Tibial nerve (tissue), 4 donors: ENCODE data around the gene MYO18B. TPM values are rescaled to one million over a fixed set of nuclear protein-coding genes. Genes with fewer than 3 reads are reported as not detected.

ENCODE experiments used
- DNase-seq, 2 donors: peaks; one replicate each; pipeline ENCODE4 v3.0.0-alpha.2; 2019; ENCODE audit warnings: low spot score in 2 of 2
- H3K27ac ChIP-seq, 4 donors: fragments of 200-600 bp; sonication (generic) in 3 of 4; one replicate each; pipeline ENCODE4 v1.5.1; 2017 to 2019; ENCODE audit warnings: mild to moderate bottlenecking in 1 of 4
- H3K27me3 ChIP-seq, 2 donors: fragments of 200-600 bp; sonication (generic) in 1 of 2; one replicate each; pipeline versions ENCODE4 v1.5.1 to v1.6.0; 2017 to 2019
- H3K36me3 ChIP-seq, 3 donors: fragments of 200-600 bp; sonication (generic); one replicate each; pipeline ENCODE4 v1.5.1; 2018 to 2019
- H3K4me1 ChIP-seq, 4 donors: fragments of 200-600 bp; sonication (generic) in 3 of 4; one replicate each; pipeline ENCODE4 v1.5.1; 2017 to 2019
- H3K4me3 ChIP-seq, 4 donors: fragments of 200-600 bp; sonication (generic) in 3 of 4; one replicate each; pipeline ENCODE4 v1.5.1; 2017 to 2019; ENCODE audit warnings: mild to moderate bottlenecking in 1 of 4, moderate library complexity in 1 of 4
- H3K9me3 ChIP-seq, 4 donors: fragments of 200-600 bp; sonication (generic) in 3 of 4; one replicate each; pipeline ENCODE4 v1.5.1; 2017 to 2019
- EP300 ChIP-seq, 2 donors: sonication (generic); formaldehyde crosslinking; IDR thresholded peaks; one replicate each; pipeline ENCODE4 v1.6.1; 2017; ENCODE audit warnings: antibody characterized with exemption in 2 of 2, mild to moderate bottlenecking in 1 of 2
- POLR2A ChIP-seq, 2 donors: fragments of 450-650 bp; IDR thresholded peaks; one replicate each; pipeline ENCODE4 v1.6.1; 2017; ENCODE audit warnings: antibody characterized with exemption in 2 of 2, mild to moderate bottlenecking in 2 of 2, moderate library complexity in 2 of 2
- WGBS, 2 donors: methylation state at CpG; one replicate each; pipeline ENCODE4 v1.1.5; 2018; 5-methylcytosine and 5-hydroxymethylcytosine counted together
- total RNA-seq, 4 donors: library from RNA; depleted of rRNA; stranded (reverse); fragments of >200 nt; gene quantifications; one replicate each; pipeline ENCODE4 v1.1.0, GENCODE V29; 2016
- TF ChIP-seq, protein P1 (sequence below), 5 experiments: fragments of 200-600 bp in 3 of 5; fragments of 450-650 bp in 2 of 5; sonication (generic) in 3 of 5; IDR thresholded peaks; one replicate each; pipeline ENCODE4 v1.5.1; 2016 to 2019; ENCODE audit warnings: antibody characterized with exemption in 5 of 5, mild to moderate bottlenecking in 3 of 5, moderate library complexity in 2 of 5

MYO18B gene
- total RNA-seq, 4 donors from 2014 or later = under 0.01 TPM; not detected in 2

DNA sequence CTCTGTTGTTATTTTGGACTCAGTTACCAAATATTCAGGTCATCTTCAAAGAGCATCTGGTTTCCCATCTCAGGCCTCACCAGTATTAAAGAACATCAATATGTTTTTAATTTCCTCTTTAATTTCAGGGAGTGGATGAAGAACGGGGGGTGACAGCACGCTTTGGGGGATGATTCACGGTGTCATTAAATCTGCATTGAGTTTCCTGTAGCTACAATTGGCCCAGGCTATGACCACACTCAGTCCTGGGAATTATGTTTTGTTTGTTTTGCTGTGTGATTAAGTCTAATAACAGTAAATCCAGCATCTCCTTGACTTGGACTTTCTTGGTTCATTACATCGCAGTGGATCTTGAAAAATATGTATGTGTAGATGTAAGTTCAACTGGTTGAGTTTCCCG is 277.6 kb downstream of the MYO18B start:
- WGBS, 2 donors = 54 to 67% methylated on average over 5 of the region's 5 CpGs
- H3K27me3 ChIP-seq = no peaks in the 10 kb centered on the region
- H3K4me1 ChIP-seq = no peaks in the 10 kb centered on the region
- H3K36me3 ChIP-seq = no peaks in the 10 kb centered on the region
- DNase-seq = no peak
- H3K27ac ChIP-seq = no peak overlapping the region
- peaks cover 0 to 10% (median 0%) of the 10 kb centered on the region in 4 donors for H3K9me3 ChIP-seq
- H3K4me3 ChIP-seq = no peak overlapping the region
- TF ChIP-seq EP300 (IDR thresholded peaks at IDR 0.05) (no peak), POLR2A (IDR thresholded peaks at IDR 0.05) (no peak)
- TF ChIP-seq, protein P1, sequence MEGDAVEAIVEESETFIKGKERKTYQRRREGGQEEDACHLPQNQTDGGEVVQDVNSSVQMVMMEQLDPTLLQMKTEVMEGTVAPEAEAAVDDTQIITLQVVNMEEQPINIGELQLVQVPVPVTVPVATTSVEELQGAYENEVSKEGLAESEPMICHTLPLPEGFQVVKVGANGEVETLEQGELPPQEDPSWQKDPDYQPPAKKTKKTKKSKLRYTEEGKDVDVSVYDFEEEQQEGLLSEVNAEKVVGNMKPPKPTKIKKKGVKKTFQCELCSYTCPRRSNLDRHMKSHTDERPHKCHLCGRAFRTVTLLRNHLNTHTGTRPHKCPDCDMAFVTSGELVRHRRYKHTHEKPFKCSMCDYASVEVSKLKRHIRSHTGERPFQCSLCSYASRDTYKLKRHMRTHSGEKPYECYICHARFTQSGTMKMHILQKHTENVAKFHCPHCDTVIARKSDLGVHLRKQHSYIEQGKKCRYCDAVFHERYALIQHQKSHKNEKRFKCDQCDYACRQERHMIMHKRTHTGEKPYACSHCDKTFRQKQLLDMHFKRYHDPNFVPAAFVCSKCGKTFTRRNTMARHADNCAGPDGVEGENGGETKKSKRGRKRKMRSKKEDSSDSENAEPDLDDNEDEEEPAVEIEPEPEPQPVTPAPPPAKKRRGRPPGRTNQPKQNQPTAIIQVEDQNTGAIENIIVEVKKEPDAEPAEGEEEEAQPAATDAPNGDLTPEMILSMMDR (IDR thresholded peaks at IDR 0.05) = no peak

DNA sequence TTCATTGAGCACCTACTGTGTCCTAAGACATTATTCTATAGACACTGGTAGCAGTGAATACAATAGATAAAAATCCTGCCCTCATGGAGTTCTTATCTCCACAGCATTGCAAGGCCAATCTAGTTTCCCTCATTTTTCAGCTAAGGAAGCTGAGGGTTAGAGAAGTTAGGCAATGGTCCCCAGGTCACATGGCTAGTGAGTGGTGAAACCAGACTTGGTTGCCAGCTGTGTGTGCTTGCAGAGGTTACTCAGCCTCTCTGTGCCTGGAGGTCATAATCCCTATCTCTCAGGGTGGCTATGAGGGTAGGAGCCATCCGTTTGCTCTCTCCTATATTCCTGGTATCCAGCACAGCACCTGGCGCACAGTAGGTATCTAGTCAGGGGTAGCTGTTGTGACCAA is 279.5 kb downstream of the MYO18B start:
- no peaks in the 10 kb centered on the region for H3K27me3 ChIP-seq
- TF ChIP-seq, protein P1 (IDR thresholded peaks at IDR 0.05) = no peak
- TF ChIP-seq EP300 (IDR thresholded peaks at IDR 0.05) = no peak
- TF ChIP-seq POLR2A (IDR thresholded peaks at IDR 0.05) = no peak
- H3K4me3 ChIP-seq = no peak overlapping the region
- no peaks in the 10 kb centered on the region for H3K36me3 ChIP-seq
- DNase-seq = no peak
- 92% methylated on average over 2 of the region's 2 CpGs for WGBS, 2 donors
- H3K4me1 ChIP-seq = no peaks in the 10 kb centered on the region
- peaks cover 0 to 20% (median 2%) of the 10 kb centered on the region in 4 donors for H3K9me3 ChIP-seq
- no peak overlapping the region for H3K27ac ChIP-seq

- Histone ChIP-seq H3K9me3 (peaks cover 0 to 26% (median 2%) of the 10 kb centered on the region in 4 donors), H3K27me3 (no peaks in the 10 kb centered on the region), H3K4me3 (no peak overlapping the region), H3K27ac (no peak overlapping the region), H3K4me1 (no peaks in the 10 kb centered on the region), H3K36me3 (no peaks in the 10 kb centered on the region)
- WGBS, 2 donors = 63 to 68% methylated on average over 9 of the region's 9 CpGs
- DNase-seq = no peak
- TF ChIP-seq, protein P1 (IDR thresholded peaks at IDR 0.05) = no peak
- TF ChIP-seq EP300 (IDR thresholded peaks at IDR 0.05) = no peak
- no peak for TF ChIP-seq POLR2A (IDR thresholded peaks at IDR 0.05)
Observed at GRCh38 chr22:26023104-26023775, 281.3 kb downstream of the MYO18B start.

- no peaks in the 10 kb centered on the region for H3K27me3 ChIP-seq
- TF ChIP-seq, protein P1 (IDR thresholded peaks at IDR 0.05) = no peak
- TF ChIP-seq EP300 (IDR thresholded peaks at IDR 0.05) = no peak
- TF ChIP-seq POLR2A (IDR thresholded peaks at IDR 0.05) = no peak
- H3K4me1 ChIP-seq = no peaks in the 10 kb centered on the region
- H3K27ac ChIP-seq = no peak overlapping the region
- no peak overlapping the region for H3K4me3 ChIP-seq
- no peaks in the 10 kb centered on the region for H3K36me3 ChIP-seq
- WGBS, 2 donors = 69 to 71% methylated on average over 6 of the region's 6 CpGs
- no peak for DNase-seq
- peaks cover 0 to 26% (median 2%) of the 10 kb centered on the region in 4 donors for H3K9me3 ChIP-seq
Observed at GRCh38 chr22:26025626-26026025, 283.6 kb downstream of the MYO18B start.

DNA sequence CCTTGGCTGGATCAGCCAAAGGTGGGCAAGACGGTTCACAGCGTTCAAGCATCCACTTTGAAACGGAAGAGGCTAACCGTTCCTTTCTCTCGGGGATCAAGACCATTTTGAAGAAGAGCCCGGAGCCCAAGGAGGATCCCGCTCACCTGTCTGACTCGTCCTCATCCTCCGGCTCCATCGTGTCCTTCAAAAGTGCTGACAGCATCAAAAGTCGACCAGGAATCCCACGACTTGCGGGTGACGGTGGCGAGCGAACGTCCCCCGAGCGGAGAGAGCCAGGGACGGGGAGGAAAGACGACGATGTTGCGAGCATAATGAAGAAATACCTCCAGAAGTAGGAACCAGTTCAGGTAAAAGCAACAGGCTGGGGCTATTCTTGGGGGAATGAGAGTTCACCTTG is 285.4 kb downstream of the MYO18B start:
- H3K27ac ChIP-seq = no peak overlapping the region
- peaks cover 0 to 26% (median 2%) of the 10 kb centered on the region in 4 donors for H3K9me3 ChIP-seq
- TF ChIP-seq, protein P1 (IDR thresholded peaks at IDR 0.05) = no peak
- TF ChIP-seq POLR2A (IDR thresholded peaks at IDR 0.05) (no peak), EP300 (IDR thresholded peaks at IDR 0.05) (no peak)
- no peaks in the 10 kb centered on the region for H3K27me3 ChIP-seq
- H3K36me3 ChIP-seq = no peaks in the 10 kb centered on the region
- WGBS, 2 donors = 91 to 92% methylated on average over 23 of the region's 23 CpGs
- H3K4me1 ChIP-seq = no peaks in the 10 kb centered on the region
- no peak overlapping the region for H3K4me3 ChIP-seq
- DNase-seq = no peak
